Measurements from ENCODE around the gene NLRP13.

Gene NLRP13

GRCh38 chr19:55866521-55866920 lies 65.6 kb downstream of the NLRP13 start:
- no peak for ATAC-seq (replicated peaks)
- Mint-ChIP-seq H3K4me1 (no peaks in the 10 kb centered on the region), H3K4me3 (no peak overlapping the region)

DNA sequence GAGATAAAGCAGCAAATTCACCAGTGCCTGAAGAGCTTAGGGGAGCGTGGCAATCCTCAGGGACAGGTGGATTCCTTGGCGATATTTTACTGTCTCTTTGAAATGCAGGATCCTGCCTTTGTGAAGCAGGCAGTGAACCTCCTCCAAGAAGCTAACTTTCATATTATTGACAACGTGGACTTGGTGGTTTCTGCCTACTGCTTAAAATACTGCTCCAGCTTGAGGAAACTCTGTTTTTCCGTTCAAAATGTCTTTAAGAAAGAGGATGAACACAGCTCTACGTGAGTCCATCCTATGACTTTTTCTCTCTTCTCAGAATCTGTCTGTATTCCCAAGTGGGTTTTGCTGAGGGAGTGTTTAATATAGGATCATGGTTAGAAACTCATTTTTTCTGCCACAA lies 73.2 kb downstream of the NLRP13 start:
- Mint-ChIP-seq H3K4me3 (peak overlapping the region in 1 of 2 donors; percentile 12), H3K4me1 (peaks cover 14 to 24% of the 10 kb centered on the region in 2 donors), H3K27ac (peak overlapping the region; percentile 5), H3K27me3 (no peaks in the 10 kb centered on the region), H3K9me3 (peaks cover 0 to 2% of the 10 kb centered on the region in 2 donors), H3K36me3 (no peaks in the 10 kb centered on the region)
- ATAC-seq (replicated peaks) = no peak
- DNase-seq = no peak

More at GRCh38 chr19:55866521-55866920, 65.6 kb downstream of the NLRP13 start:
- no peak for DNase-seq
- Mint-ChIP-seq H3K27me3 (peaks cover 0 to 12% of the 10 kb centered on the region in 2 donors), H3K36me3 (no peaks in the 10 kb centered on the region), H3K27ac (peak overlapping the region; percentile 9), H3K9me3 (peaks cover 6 to 8% of the 10 kb centered on the region in 2 donors)

DNA sequence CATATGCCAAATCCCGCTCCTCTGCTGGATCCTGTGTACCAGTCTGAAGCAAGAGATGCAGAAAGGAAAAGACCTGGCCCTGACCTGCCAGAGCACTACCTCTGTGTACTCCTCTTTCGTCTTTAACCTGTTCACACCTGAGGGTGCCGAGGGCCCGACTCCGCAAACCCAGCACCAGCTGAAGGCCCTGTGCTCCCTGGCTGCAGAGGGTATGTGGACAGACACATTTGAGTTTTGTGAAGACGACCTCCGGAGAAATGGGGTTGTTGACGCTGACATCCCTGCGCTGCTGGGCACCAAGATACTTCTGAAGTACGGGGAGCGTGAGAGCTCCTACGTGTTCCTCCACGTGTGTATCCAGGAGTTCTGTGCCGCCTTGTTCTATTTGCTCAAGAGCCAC lies 73.7 kb downstream of the NLRP13 start:
- Mint-ChIP-seq H3K4me3 (no peak overlapping the region), H3K9me3 (peaks cover 5% of the 10 kb centered on the region in 2 donors), H3K4me1 (peaks cover 14 to 30% of the 10 kb centered on the region in 2 donors), H3K27ac (peak overlapping the region; percentile 27), H3K36me3 (peaks cover 0 to 1% of the 10 kb centered on the region in 2 donors), H3K27me3 (no peaks in the 10 kb centered on the region)
- ATAC-seq (replicated peaks) = no peak
- DNase-seq = no peak

GRCh38 chr19:55857974-55858373 lies 74.2 kb downstream of the NLRP13 start:
- Mint-ChIP-seq H3K27me3 (no peaks in the 10 kb centered on the region), H3K27ac (peak overlapping the region; percentile 43), H3K9me3 (peaks cover 5% of the 10 kb centered on the region in 2 donors), H3K4me3 (no peak overlapping the region), H3K4me1 (peaks cover 14 to 31% of the 10 kb centered on the region in 2 donors), H3K36me3 (peaks cover 0 to 1% of the 10 kb centered on the region in 2 donors)
- DNase-seq = no peak
- ATAC-seq (replicated peaks) = no peak

GRCh38 chr19:55857149-55857548 lies 75.0 kb downstream of the NLRP13 start:
- peaks cover 5% of the 10 kb centered on the region in 2 donors for H3K9me3 Mint-ChIP-seq
- H3K4me3 Mint-ChIP-seq = no peak overlapping the region
- peak; percentile 89 to 90 for ATAC-seq (replicated peaks)
- H3K4me1 Mint-ChIP-seq = peaks cover 14 to 31% of the 10 kb centered on the region in 2 donors
- H3K27ac Mint-ChIP-seq = peak overlapping the region; percentile 43
- peaks cover 0 to 1% of the 10 kb centered on the region in 2 donors for H3K36me3 Mint-ChIP-seq
- no peaks in the 10 kb centered on the region for H3K27me3 Mint-ChIP-seq
- peak; percentile 34 for DNase-seq

- no peaks in the 10 kb centered on the region for H3K27me3 Mint-ChIP-seq
- DNase-seq (no peak), ATAC-seq (replicated peaks) (peak; percentile 42 to 54)
- peaks cover 14 to 31% of the 10 kb centered on the region in 2 donors for H3K4me1 Mint-ChIP-seq
- peaks cover 0 to 1% of the 10 kb centered on the region in 2 donors for H3K36me3 Mint-ChIP-seq
- H3K9me3 Mint-ChIP-seq = peaks cover 5% of the 10 kb centered on the region in 2 donors
- peak overlapping the region; percentile 56 for H3K27ac Mint-ChIP-seq
- H3K4me3 Mint-ChIP-seq = no peak overlapping the region
Measured at GRCh38 chr19:55855160-55855559, 77.0 kb downstream of the NLRP13 start.
